CD4-positive, alpha-beta T cell treated with Interleukin-4 for 1 hour (primary cell): ENCODE data around the gene COL13A1.

ENCODE experiments used
- DNase-seq, 2 donors: peaks; one replicate each; pipeline ENCODE4 v3.0.0-alpha.2; 2020 to 2022

Gene COL13A1

DNA sequence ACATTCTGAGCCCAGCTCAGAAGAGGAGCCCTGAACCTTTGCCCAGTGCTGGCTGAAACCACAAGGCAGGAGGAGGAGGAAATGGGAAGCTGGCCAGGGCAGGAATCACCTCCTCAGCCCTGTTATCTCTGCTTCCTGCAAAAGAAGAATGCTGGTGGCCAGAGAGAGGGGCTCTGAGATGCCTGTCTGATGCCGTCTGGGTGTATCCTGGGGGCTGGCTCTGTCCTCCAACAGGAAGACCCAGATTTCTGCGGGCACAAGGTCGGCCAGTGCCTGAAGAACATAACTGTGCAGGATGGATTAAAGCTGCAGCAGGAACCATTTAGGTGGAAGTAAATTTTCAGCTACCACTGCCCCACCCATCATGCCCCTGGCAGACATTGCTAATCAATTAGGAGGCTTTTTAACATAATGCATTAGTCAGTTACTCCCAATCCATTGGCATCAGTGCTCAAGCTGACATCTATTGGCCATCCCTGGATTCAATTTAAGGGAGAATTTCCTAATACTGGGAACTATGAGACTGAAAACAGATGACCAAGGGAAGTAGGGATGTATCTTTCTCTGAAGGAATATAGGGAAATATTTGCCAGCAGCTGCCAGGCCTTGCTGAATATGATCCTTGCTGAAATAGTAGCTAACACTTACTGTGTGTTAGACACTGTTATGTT, 67.7 kb downstream of the COL13A1 start:
- no peak for DNase-seq

DNA sequence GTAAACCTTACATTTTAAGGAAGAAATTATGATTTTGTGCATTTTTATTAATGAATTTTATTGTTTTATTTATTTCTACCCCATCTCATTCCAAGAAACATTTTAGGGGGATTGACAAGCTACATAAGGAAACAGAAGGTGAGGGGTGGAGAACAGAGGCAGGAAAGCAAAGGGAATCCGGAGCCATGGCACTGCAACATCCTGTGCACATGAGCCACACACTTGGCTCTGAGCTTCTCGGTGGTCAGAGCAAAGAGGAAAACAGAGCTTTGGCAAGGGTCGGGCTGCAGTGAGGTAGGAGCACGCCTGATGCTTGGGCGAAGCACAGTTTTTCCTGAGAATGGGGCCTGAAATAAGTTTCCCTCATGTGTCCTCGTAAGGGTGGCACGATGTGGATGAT, 68.9 kb downstream of the COL13A1 start:
- no peak for DNase-seq

- no peak for DNase-seq
Measured at GRCh38 chr10:69871074-69871473, 69.4 kb downstream of the COL13A1 start.

DNA sequence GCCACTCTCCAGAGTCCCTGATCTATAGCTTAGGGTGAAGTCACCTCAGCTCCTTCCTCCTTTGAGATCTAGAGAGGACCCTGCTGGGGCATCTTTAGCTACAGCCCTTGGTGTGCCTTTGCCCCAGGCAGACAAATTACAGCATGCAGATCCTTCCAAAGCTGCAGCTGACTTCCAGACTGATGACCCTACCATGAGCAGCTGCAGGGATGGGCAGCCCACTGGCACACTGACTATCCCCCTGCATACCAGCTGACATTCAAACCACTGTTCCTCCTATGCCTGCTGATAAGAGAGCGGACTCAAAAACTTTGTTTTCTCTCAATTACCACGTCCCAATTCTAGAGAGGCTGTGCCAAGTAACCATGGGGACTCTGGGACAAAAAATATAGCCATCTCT, 70.6 kb downstream of the COL13A1 start:
- no peak for DNase-seq

- DNase-seq: no peak
Measured at GRCh38 chr10:69873135-69873639, 71.5 kb downstream of the COL13A1 start.

GRCh38 chr10:69874449-69874848, 72.7 kb downstream of the COL13A1 start:
- DNase-seq: no peak

GRCh38 chr10:69875856-69876255, 74.2 kb downstream of the COL13A1 start:
- no peak for DNase-seq

DNA sequence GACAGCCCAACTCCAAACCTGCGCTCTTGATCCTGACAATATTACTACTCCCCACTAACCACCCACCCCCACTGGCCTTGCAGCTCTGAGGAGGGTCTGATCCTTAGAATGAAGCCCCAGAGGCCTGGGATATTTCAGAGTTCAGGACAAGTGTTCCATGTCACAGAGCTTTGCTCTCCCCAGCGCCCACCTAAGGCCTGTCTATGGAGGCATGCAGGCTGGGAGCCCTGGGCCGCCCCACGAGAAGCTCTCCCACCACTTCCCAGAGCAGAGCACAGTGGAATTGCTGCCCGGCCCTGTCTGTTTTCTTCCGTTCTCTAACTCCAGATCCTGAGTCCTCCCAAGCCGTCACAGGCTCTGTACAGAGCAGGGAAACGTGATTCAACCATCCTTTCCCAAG, 74.6 kb downstream of the COL13A1 start:
- DNase-seq: no peak

DNA sequence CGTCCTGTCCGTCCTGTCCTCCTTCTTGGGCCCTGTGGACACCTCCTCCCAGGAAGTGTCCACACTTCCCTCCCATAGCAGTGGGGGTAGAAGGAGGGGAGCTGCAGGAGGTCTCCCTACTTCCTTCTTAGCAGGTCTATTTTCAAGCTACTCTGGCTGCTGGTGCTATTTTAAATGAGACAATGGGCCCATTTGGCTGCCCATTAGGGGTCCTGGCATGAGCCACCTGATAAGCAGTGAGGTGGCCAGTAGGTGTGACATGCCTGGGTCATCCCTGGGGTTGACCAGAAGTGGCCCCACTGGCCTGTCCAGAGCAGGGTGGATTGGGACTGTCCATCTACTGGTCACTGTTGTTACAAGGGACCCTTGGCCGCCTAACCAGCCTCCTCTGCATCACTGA, 75.2 kb downstream of the COL13A1 start:
- no peak for DNase-seq

GRCh38 chr10:69878038-69878437, 76.3 kb downstream of the COL13A1 start:
- no peak for DNase-seq

DNA sequence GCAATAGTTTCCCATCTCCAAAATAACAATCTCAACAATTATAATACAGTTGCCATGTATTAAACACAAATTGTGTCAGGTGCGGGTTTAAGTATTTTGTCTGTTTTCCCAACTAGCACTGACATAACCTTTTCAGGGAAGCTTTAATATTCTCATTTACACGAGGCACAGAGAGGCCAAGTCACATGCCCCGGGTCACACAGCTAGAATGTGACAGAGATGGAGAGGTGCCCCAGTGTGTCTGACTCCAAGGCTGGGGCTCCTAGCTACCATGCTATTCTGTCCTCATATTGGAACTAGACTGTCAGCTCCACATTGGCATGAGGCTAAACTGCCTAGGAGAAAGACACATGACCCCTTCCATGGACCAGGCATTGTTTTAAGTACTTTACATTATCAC, 77.2 kb downstream of the COL13A1 start:
- no peak for DNase-seq

DNA sequence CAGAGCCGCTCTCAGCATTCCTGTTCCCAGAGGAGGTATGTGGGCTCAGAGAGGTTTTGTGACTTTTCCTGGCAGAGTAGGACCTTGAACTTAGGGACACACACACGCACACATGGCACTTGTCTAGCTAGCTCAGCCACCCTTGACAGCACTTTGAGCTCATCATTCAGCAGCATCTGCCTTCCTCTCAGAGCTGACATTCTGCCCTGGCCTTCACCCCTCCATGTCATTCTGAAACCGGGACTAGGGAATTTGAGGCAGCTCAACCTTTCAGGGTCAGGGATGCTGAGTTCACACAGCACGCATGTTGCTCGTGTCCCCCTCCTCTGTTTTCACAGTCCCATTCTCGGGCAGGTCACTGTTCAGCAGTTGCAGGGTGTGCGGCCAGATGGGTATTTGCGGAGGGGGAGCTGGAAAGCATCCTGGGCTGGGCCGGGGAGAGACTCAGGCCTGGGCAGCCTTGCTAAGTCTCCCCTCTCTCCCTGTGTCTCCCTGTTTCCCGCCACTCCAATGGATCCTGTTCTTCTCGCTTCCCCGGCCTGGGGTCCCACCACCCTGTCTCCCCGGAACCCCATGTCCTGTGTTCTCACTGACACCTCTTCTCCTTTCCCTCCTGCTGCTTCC, 78.0 kb downstream of the COL13A1 start:
- no peak for DNase-seq

GRCh38 chr10:69880301-69881081, 78.8 kb downstream of the COL13A1 start:
- no peak for DNase-seq

DNA sequence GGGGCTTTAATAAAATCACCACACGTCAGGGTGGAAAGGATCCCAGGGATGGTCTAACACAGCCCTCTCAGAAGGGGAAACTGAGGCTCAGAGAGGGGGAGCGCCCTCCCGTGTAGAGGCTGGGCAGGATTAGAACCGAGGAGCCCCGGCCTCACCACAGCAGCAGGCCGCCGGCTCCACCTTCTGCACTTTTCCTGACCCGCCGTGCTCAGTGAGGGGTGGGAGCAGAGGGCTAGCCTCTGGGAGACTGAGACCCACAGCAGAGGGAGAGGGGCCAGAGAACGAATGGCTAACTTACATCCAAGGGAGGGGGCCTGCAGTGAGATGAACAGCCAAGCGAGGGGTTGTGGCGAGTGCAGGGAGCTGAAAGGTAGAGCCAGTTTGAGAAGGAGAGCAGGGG, 79.5 kb downstream of the COL13A1 start:
- no peak for DNase-seq

DNA sequence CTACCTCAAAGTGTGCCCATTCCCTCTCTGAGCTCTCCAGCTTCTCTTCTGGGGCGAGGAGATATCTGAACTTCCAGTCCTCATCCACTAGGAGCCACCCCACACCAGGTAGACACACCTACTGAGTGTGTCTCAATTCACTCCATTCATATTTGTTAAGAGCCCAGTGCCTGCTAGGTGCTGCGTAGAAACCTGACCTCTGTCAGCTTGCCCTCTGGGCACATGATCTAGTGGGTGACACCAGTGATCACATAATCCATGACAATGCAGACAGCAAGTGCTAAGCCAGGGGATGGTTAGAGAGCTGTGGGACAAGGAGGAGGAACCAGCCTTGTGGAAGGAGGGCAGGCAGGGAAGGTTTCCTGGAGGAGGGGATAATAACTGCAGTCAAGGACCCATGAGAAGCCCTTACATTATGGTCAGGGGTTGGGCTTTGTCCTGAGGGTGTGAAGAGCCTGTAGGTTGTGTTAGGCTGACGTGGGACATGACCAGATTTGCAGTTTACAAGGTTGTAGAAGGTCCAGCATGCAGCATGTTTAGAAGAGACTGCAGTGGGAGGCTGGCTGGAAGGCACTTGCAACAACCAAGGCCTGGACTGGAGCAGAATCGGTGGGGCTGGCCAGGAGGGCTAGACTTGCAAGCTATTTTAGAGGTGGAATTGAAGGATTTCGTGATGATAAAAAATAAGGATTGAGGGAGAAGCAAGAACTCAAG, 81.8 kb downstream of the COL13A1 start:
- no peak for DNase-seq

DNA sequence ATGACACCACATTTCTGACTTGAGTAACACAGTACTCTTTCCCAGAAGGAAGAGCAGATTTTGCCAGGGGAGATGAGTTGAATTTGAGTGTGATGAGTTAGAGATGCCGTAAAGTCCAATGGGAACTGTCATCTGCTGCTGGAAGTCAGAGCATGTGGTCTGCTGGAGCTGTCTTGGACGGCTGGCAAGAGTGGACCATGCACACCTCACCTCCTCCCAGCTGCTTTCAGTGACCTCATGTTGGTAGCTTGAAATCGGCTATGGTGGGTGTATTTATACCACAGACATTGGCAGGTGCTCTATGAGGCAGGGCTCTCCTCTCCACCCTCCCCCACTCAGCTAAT, 82.3 kb downstream of the COL13A1 start:
- DNase-seq: no peak

- DNase-seq: no peak
Measured at GRCh38 chr10:69884686-69885085, 83.0 kb downstream of the COL13A1 start.

DNA sequence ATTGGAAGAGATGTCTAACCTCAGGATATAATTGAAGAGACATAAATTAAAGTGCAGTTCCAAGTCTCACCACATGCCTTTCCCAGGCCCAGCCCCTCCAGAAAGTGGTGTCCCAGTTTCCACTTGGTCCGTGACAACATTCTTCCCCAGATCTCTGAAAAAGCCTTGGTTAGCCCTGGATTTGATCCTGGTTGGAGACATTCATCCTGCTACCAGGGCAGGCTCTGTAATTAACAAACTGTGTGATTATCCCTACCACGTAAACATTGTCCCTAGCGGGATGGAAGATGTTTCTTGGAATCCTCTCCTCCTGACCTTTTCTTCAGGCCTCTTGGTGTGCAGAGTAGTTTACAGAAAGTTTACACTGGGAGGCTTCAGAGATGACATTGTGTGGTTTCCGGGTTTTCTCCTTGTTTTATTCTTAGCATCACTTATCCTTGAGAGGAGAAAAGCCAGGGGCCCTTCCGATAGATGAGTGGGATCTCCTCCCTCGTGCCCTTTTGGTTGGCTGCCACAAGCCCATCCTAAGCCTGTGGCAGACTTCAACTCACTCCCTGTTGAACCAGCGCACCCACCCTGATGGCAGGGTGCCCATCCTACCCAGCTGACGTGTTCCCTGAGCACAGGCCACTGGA, 83.8 kb downstream of the COL13A1 start:
- no peak for DNase-seq

DNA sequence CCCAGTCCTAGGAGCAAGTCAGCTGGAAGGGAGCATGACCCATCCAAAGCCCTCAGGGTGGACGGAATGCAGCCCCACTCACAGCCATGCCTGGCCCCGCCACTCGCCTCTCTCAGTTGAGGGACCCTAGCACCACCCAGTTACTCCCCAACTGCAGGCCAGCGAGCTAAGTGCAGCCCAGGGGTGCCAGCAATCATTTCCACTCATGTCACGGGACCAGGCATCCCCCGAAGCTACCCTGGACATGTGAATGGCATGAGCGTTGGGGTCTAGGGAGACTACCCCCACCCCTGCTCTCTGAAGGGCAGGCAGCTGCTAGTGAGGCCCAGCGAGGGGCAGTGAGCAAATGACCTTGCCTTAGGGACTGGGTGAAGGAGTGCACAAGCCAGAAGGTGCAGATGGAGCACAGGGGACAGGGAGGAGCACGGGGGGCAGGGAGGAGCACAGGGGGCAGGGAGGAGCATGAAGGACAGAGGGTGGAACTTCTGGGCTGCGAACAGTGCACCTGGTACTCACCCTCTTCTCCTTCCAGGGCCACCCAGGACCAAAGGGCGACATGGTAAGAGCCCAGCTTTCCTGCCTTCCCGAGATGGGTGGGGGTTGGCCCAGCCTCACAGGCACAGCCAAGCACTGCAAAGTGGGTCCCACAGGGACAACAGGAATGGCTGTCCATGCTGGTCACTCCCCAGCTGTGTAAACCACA, 87.3 kb downstream of the COL13A1 start:
- no peak for DNase-seq

DNA sequence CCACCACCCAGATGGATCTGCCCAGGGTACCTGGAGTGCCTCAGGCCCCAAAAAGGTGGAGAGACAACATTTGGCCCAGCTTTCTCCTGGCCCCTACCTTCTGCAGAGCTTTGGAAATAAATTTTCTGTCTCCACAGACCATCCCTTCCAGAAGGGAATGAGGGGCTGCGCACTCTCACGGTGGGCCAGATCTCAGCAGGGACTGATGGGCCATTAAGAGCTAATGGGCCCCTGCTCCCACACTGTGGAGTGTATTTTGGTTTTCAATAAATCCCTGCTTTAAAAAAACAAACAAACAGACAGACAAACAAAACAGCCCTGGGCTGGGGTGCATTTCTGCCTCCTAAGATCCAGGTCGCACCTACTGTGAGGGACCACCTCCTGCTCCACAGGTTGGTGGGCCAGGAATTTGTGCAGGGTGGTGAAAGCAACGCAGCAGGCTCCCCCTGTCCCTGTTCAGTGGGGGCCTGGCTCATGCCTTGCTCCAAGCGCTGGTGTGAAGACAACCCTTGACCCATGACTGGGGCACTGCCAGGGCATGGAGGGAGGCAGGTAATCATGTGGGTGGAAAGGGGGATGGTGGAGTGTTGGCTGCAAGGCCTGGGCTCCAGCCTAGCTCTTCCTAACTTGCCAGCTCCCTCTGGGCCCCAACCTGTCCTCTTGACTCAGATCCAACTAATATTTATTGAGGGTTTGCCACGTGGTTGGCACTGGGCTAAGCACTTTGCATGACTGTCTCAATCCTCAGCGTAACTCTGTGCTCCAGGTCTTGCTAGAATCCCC, 88.5 kb downstream of the COL13A1 start:
- no peak for DNase-seq

GRCh38 chr10:69891057-69891617, 89.4 kb downstream of the COL13A1 start:
- no peak for DNase-seq
